ENCODE results near the gene CNPY1. TPM values are rescaled to one million over a fixed set of nuclear protein-coding genes. Genes with fewer than 3 reads are reported as not detected.

CNPY1 gene
- polyA plus RNA-seq, 1 of the 3 experiments (the other 2 are of a cell fraction) = not detected

DNA sequence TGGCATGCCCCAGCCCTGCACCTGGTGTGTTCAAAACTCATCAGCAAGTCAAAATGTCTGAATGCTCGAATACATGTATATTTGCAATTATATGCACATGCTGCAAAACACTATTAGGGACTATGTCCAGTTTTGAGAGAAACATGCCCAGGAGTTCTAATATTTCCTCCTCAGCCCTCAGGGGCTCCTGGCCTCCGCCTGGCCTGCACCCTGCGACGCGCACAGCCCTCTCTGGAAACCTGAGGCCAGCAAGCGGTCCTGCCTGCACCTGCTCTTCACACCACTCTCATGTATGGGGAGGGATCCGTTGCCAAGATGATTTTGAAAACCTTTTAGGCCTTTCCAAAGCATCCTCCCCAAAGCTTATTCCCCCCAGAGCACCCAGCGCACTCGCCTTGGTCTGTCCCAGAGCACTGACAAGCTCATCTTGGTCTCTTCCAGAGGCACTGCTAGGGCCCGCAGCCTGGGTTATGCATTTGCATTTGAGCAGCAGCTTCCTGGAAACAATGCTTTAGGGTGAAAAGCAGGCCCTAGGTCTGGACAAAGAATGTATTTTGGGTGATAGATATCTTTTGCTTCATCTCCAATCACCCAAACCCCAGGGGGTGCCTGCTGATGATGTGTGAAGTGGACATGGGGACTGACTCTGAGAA, 22.6 kb upstream of the CNPY1 start:
- WGBS (ENCODE audit: low lambda C conversion rate) = 64% methylated on average over 10 of the region's 10 CpGs
- Histone ChIP-seq H3K4me3 (ENCODE audit: low read depth in 2 of 2, low read length in 1 of 2) (no peak overlapping the region), H3K9ac (no peak overlapping the region), H3K79me2 (ENCODE audit: insufficient read depth) (no peaks in the 10 kb centered on the region), H3K36me3 (replicated peaks in 1 of 2; ENCODE audit: control insufficient read depth in 1 of 2, insufficient read depth in 2 of 2, low read length in 1 of 2) (no peaks in the 10 kb centered on the region), H3K4me2 (no peak overlapping the region), H3K4me1 (ENCODE audit: control insufficient read depth in 1 of 2, insufficient read depth in 2 of 2, low read depth in 1 of 2, low read length in 1 of 2) (no peaks in the 10 kb centered on the region), H3F3A (replicated peaks; ENCODE audit: insufficient read depth) (no peaks in the 10 kb centered on the region), H4K20me1 (ENCODE audit: insufficient read depth) (no peaks in the 10 kb centered on the region), H2AFZ (ENCODE audit: low read depth) (no peak overlapping the region), H3K9me3 (no peaks in the 10 kb centered on the region), H3K27ac (ENCODE audit: low read depth in 2 of 2, low read length in 1 of 2) (no peak overlapping the region), H3K9me2 (no peaks in the 10 kb centered on the region), H3K27me3 (ENCODE audit: insufficient read depth) (peaks cover 51% of the 10 kb centered on the region; the same call in 1 of the 2 replicates)
- no peak for DNase-seq
- ChIA-PET POLR2A (no interaction called here), CTCF (interaction anchor here (0.7 to 1.1 kb wide), 2 partner anchors 8 to 30 kb away, joined by 3 to 4 read pairs; no protein-coding TSS in a partner anchor)
- TF ChIP-seq, protein P1, sequence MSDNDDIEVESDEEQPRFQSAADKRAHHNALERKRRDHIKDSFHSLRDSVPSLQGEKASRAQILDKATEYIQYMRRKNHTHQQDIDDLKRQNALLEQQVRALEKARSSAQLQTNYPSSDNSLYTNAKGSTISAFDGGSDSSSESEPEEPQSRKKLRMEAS (IDR thresholded peaks at IDR 0.05; ENCODE audit: low read depth) = no peak
- TF ChIP-seq GATA2 (CRISPR knock-in tag; IDR thresholded peaks at IDR 0.05) = no peak
- TF ChIP-seq, protein P2, sequence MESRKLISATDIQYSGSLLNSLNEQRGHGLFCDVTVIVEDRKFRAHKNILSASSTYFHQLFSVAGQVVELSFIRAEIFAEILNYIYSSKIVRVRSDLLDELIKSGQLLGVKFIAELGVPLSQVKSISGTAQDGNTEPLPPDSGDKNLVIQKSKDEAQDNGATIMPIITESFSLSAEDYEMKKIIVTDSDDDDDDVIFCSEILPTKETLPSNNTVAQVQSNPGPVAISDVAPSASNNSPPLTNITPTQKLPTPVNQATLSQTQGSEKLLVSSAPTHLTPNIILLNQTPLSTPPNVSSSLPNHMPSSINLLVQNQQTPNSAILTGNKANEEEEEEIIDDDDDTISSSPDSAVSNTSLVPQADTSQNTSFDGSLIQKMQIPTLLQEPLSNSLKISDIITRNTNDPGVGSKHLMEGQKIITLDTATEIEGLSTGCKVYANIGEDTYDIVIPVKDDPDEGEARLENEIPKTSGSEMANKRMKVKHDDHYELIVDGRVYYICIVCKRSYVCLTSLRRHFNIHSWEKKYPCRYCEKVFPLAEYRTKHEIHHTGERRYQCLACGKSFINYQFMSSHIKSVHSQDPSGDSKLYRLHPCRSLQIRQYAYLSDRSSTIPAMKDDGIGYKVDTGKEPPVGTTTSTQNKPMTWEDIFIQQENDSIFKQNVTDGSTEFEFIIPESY (IDR thresholded peaks at IDR 0.05; ENCODE audit: borderline replicate concordance, low read depth) = no peak
- TF ChIP-seq FOXM1 (IDR thresholded peaks at IDR 0.05; ENCODE audit: low read depth) = no peak
- no peak for TF ChIP-seq NFIC (IDR thresholded peaks at IDR 0.05; ENCODE audit: borderline replicate concordance)
- TF ChIP-seq JUND (IDR thresholded peaks at IDR 0.05) = no peak
- no peak for TF ChIP-seq NRF1 (IDR thresholded peaks at IDR 0.05; ENCODE audit: low read depth, low read length)
- no peak for TF ChIP-seq ELF1 (IDR thresholded peaks at IDR 0.05)
- TF ChIP-seq FOSL2 (IDR thresholded peaks at IDR 0.05; ENCODE audit: borderline replicate concordance, low read depth) = no peak
- no peak for TF ChIP-seq SIN3A (IDR thresholded peaks at IDR 0.05; ENCODE audit: borderline replicate concordance, low read depth, low read length)
- TF ChIP-seq, protein P3, sequence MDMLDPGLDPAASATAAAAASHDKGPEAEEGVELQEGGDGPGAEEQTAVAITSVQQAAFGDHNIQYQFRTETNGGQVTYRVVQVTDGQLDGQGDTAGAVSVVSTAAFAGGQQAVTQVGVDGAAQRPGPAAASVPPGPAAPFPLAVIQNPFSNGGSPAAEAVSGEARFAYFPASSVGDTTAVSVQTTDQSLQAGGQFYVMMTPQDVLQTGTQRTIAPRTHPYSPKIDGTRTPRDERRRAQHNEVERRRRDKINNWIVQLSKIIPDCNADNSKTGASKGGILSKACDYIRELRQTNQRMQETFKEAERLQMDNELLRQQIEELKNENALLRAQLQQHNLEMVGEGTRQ (IDR thresholded peaks at IDR 0.05; ENCODE audit: borderline replicate concordance, low read depth, low read length) = no peak
- TF ChIP-seq MEF2A (IDR thresholded peaks at IDR 0.05; ENCODE audit: borderline replicate concordance, low read depth) = no peak
- no peak for TF ChIP-seq FOXJ3 (CRISPR knock-in tag; IDR thresholded peaks at IDR 0.05)
- TF ChIP-seq RAD21 (IDR thresholded peaks at IDR 0.05; ENCODE audit: low read length) = no peak

DNA sequence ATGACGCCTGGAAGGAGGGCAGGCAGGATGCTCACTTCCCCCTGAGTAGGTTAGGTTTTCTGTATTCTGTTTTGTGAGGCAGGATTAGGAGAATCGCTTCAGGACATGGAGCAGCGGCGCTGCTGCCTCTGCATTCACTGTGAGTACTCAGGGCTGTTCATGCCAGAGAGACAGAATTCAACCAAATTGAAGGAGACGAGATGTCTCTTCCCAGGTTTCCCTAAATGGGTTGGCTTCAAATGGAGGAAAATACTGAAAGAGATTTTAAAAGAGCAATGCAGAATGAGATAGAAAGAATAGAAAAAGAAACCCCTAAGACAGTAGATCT, 21.9 kb upstream of the CNPY1 start:
- H3K27me3 ChIP-seq (ENCODE audit: insufficient read depth) = peaks cover 51% of the 10 kb centered on the region; the same call in 1 of the 2 replicates
- no peak for DNase-seq
- no peaks in the 10 kb centered on the region for H3K36me3 ChIP-seq (replicated peaks in 1 of 2; ENCODE audit: control insufficient read depth in 1 of 2, insufficient read depth in 2 of 2, low read length in 1 of 2)
- no peak overlapping the region for H3K4me2 ChIP-seq
- no peaks in the 10 kb centered on the region for H3F3A ChIP-seq (replicated peaks; ENCODE audit: insufficient read depth)
- H2AFZ ChIP-seq (ENCODE audit: low read depth) = no peak overlapping the region
- H3K4me1 ChIP-seq (ENCODE audit: control insufficient read depth in 1 of 2, insufficient read depth in 2 of 2, low read depth in 1 of 2, low read length in 1 of 2) = no peaks in the 10 kb centered on the region
- CTCF ChIA-PET = interaction anchor here (0.7 to 1.1 kb wide), 2 partner anchors 9 to 30 kb away, joined by 3 to 4 read pairs; no protein-coding TSS in a partner anchor
- 56% methylated on average over 5 of the region's 5 CpGs for WGBS (ENCODE audit: low lambda C conversion rate)
- no peaks in the 10 kb centered on the region for H3K9me3 ChIP-seq
- H4K20me1 ChIP-seq (ENCODE audit: insufficient read depth) = no peaks in the 10 kb centered on the region
- no peak overlapping the region for H3K9ac ChIP-seq
- H3K27ac ChIP-seq (ENCODE audit: low read depth in 2 of 2, low read length in 1 of 2) = no peak overlapping the region
- TF ChIP-seq TAF1 (IDR thresholded peaks at IDR 0.05; ENCODE audit: borderline replicate concordance, low read depth, low read length) = no peak
- no peak for TF ChIP-seq SMC3 (IDR thresholded peaks at IDR 0.05; ENCODE audit: low read depth, low read length)
- TF ChIP-seq RAD21 (IDR thresholded peaks at IDR 0.05; ENCODE audit: low read length) = no peak
- no peak for TF ChIP-seq EP300 (IDR thresholded peaks at IDR 0.05; ENCODE audit: borderline replicate concordance in 1 of 2, low read depth in 1 of 2, low read length in 1 of 2)
- TF ChIP-seq, protein P4, sequence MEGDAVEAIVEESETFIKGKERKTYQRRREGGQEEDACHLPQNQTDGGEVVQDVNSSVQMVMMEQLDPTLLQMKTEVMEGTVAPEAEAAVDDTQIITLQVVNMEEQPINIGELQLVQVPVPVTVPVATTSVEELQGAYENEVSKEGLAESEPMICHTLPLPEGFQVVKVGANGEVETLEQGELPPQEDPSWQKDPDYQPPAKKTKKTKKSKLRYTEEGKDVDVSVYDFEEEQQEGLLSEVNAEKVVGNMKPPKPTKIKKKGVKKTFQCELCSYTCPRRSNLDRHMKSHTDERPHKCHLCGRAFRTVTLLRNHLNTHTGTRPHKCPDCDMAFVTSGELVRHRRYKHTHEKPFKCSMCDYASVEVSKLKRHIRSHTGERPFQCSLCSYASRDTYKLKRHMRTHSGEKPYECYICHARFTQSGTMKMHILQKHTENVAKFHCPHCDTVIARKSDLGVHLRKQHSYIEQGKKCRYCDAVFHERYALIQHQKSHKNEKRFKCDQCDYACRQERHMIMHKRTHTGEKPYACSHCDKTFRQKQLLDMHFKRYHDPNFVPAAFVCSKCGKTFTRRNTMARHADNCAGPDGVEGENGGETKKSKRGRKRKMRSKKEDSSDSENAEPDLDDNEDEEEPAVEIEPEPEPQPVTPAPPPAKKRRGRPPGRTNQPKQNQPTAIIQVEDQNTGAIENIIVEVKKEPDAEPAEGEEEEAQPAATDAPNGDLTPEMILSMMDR (IDR thresholded peaks at IDR 0.05) = no peak
- TF ChIP-seq YY1 (IDR thresholded peaks at IDR 0.05; ENCODE audit: low read depth) = no peak
- TF ChIP-seq, protein P5, sequence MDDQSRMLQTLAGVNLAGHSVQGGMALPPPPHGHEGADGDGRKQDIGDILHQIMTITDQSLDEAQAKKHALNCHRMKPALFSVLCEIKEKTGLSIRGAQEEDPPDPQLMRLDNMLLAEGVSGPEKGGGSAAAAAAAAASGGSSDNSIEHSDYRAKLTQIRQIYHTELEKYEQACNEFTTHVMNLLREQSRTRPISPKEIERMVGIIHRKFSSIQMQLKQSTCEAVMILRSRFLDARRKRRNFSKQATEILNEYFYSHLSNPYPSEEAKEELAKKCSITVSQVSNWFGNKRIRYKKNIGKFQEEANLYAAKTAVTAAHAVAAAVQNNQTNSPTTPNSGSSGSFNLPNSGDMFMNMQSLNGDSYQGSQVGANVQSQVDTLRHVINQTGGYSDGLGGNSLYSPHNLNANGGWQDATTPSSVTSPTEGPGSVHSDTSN (IDR thresholded peaks at IDR 0.05) = no peak
- no peak for TF ChIP-seq RFX5 (IDR thresholded peaks at IDR 0.05; ENCODE audit: low read length)
- TF ChIP-seq, protein P6, sequence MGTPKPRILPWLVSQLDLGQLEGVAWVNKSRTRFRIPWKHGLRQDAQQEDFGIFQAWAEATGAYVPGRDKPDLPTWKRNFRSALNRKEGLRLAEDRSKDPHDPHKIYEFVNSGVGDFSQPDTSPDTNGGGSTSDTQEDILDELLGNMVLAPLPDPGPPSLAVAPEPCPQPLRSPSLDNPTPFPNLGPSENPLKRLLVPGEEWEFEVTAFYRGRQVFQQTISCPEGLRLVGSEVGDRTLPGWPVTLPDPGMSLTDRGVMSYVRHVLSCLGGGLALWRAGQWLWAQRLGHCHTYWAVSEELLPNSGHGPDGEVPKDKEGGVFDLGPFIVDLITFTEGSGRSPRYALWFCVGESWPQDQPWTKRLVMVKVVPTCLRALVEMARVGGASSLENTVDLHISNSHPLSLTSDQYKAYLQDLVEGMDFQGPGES (IDR thresholded peaks at IDR 0.05; ENCODE audit: low read depth, low read length) = no peak
- no peak overlapping the region for H3K4me3 ChIP-seq (ENCODE audit: low read depth in 2 of 2, low read length in 1 of 2)
- H3K9me2 ChIP-seq = no peaks in the 10 kb centered on the region
- H3K79me2 ChIP-seq (ENCODE audit: insufficient read depth) = no peaks in the 10 kb centered on the region
- POLR2A ChIA-PET = no interaction called here

Measured in SK-N-SH (cell line).